Erythroblast (primary cell): ENCODE data around the gene PLOD1.

Source experiments
- GATA1 ChIP-seq: IDR thresholded peaks from 2 replicates; pipeline ENCODE4 v1.6.1; 2011; ENCODE audit warnings: low read depth, mild to moderate bottlenecking, control low read depth, low read length, moderate library complexity
- POLR2A ChIP-seq: IDR thresholded peaks from 2 replicates; pipeline ENCODE4 v1.6.1; 2011; ENCODE audit warnings: mild to moderate bottlenecking, low read length

DNA sequence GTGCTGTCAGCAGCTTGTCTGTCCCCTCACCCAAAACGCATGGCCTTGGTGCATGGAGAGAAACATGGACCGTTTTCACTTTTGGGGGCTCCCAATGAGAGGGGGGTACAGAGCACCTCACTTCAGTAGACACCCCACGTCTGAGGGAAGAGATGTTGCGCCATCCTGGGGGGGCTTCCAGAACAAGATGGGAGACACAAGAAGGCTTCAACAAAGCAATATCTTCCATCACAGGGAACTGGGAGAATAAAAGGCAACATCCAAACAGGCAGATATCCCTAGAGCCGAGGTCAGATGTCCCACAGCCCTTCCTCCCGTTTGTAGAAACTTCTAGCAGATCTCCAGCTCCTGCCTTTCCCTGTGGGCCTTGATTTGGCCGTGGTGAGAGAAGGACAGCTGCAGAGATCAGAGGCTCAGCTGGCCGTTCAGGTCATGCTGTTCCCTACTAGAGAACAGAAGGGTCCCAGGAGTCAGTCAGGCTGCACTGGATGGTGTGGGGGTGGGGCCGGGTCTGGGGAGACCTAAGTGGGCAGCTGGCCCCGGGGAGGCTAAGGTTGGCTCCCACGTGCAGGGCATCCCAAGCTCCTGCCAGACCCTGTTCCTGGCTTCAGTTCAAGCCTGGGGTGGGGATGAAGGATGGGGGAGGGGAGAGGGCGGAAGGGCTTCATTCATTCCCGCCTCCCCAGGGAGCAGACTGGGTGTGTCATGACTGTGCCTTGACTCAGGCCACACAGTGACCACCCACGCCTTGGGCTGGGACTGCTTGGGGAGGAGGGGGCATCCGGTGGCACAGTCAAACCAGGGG is 4.4 kb downstream of the PLOD1 start:
- no peak for TF ChIP-seq POLR2A
- no peak for TF ChIP-seq GATA1
